ENCODE data around the gene MACROD2. TPM values are rescaled to one million over a fixed set of nuclear protein-coding genes. Genes with fewer than 3 reads are reported as not detected.

Gene MACROD2
- polyA plus RNA-seq, 1 experiment: 0.47 TPM

- CTCF ChIA-PET: no interaction called here
- H3K4me3 ChIP-seq (ENCODE audit: low read depth, low read length): no peak overlapping the region
- no peaks in the 10 kb centered on the region for H3K27me3 ChIP-seq (ENCODE audit: control insufficient read depth, insufficient read depth, low read length)
- TF ChIP-seq CTCF (IDR thresholded peaks at IDR 0.05; ENCODE audit: insufficient read depth, low read depth, low read length): no peak
- POLR2A ChIA-PET: no interaction called here
- H3K36me3 ChIP-seq (ENCODE audit: control insufficient read depth, insufficient read depth, low read length): no peaks in the 10 kb centered on the region
- DNase-seq (ENCODE audit: low read depth): no peak
Measured at GRCh38 chr20:15622368-15622767, 1627.1 kb downstream of the MACROD2 start.

DNA sequence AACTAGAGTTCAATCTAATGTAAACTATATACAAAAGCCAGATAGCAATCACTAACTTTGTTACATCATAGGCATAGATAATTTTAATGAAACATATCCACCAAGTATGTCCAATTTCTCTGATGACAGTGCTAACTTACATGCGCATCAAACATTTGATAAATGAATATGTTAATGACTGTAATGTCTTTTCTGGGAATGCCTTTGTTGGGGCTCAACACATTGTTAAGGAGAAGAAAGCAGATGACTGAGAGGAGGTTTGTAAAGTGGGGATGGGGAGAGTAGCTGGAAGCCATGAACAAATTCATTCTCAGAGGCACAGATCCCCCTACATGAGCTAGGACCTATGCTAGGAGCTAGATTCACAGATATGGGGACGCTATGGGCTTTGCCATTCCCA, 1627.9 kb downstream of the MACROD2 start:
- no peak for DNase-seq (ENCODE audit: low read depth)
- H3K4me3 ChIP-seq (ENCODE audit: low read depth, low read length): no peak overlapping the region
- ChIA-PET POLR2A (no interaction called here), CTCF (no interaction called here)
- H3K36me3 ChIP-seq (ENCODE audit: control insufficient read depth, insufficient read depth, low read length): no peaks in the 10 kb centered on the region
- no peaks in the 10 kb centered on the region for H3K27me3 ChIP-seq (ENCODE audit: control insufficient read depth, insufficient read depth, low read length)
- TF ChIP-seq CTCF (IDR thresholded peaks at IDR 0.05; ENCODE audit: insufficient read depth, low read depth, low read length): no peak

GRCh38 chr20:15625981-15626380, 1630.7 kb downstream of the MACROD2 start:
- no peak for DNase-seq (ENCODE audit: low read depth)
- H3K36me3 ChIP-seq (ENCODE audit: control insufficient read depth, insufficient read depth, low read length): no peaks in the 10 kb centered on the region
- no peaks in the 10 kb centered on the region for H3K27me3 ChIP-seq (ENCODE audit: control insufficient read depth, insufficient read depth, low read length)
- CTCF ChIA-PET: interaction anchor here (1.4 kb wide), 1 partner anchor 9 kb away, joined by 4 read pairs; no protein-coding TSS in a partner anchor
- H3K4me3 ChIP-seq (ENCODE audit: low read depth, low read length): no peak overlapping the region
- POLR2A ChIA-PET: no interaction called here
- TF ChIP-seq CTCF (IDR thresholded peaks at IDR 0.05; ENCODE audit: insufficient read depth, low read depth, low read length): no peak

DNA sequence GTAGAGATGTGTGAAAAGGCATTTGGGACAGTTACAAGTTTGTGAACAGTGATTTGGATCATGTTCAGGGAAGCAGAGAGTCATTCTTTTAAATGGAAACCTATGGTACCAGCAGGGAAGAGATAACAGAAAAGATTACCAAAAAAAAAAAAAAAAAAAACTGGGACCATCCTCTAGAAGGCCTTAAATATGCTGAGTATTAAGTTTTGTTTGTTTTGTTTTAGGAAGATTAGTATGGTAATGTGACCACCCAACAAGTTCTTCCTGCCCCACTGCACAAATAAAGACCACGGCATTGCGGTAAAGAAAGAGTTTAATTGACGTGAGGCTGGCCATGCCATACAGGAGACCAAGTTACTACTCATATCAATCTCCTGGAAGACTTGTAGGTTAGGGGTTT, 1631.8 kb downstream of the MACROD2 start:
- Histone ChIP-seq H3K27me3 (ENCODE audit: control insufficient read depth, insufficient read depth, low read length) (no peaks in the 10 kb centered on the region), H3K4me3 (ENCODE audit: low read depth, low read length) (no peak overlapping the region), H3K36me3 (ENCODE audit: control insufficient read depth, insufficient read depth, low read length) (no peaks in the 10 kb centered on the region)
- no peak for TF ChIP-seq CTCF (IDR thresholded peaks at IDR 0.05; ENCODE audit: insufficient read depth, low read depth, low read length)
- CTCF ChIA-PET: interaction anchor here (1.4 kb wide), 1 partner anchor 8 kb away, joined by 4 read pairs; no protein-coding TSS in a partner anchor
- POLR2A ChIA-PET: no interaction called here
- DNase-seq (ENCODE audit: low read depth): no peak

- no peak overlapping the region for H3K4me3 ChIP-seq (ENCODE audit: low read depth, low read length)
- TF ChIP-seq CTCF (IDR thresholded peaks at IDR 0.05; ENCODE audit: insufficient read depth, low read depth, low read length): no peak
- POLR2A ChIA-PET: no interaction called here
- H3K27me3 ChIP-seq (ENCODE audit: control insufficient read depth, insufficient read depth, low read length): no peaks in the 10 kb centered on the region
- CTCF ChIA-PET: interaction anchor here (1.6 kb wide), 1 partner anchor 17 kb away, joined by 6 read pairs; no protein-coding TSS in a partner anchor
- no peak for DNase-seq (ENCODE audit: low read depth)
- no peaks in the 10 kb centered on the region for H3K36me3 ChIP-seq (ENCODE audit: control insufficient read depth, insufficient read depth, low read length)
Measured at GRCh38 chr20:15627501-15627903, 1632.2 kb downstream of the MACROD2 start.

Measured in BJ (cell line).